Spleen (tissue), 7 donors: ENCODE data around the gene ACTN4.

Experiments
- POLR2A ChIP-seq, 3 donors: fragments of 450-650 bp; IDR thresholded peaks; one replicate each; pipeline ENCODE4 v1.5.1; 2017; ENCODE audit warnings: antibody characterized with exemption in 3 of 3, mild to moderate bottlenecking in 1 of 3
- TF ChIP-seq, protein P1 (sequence below), 11 experiments: fragments of 200-600 bp in 7 of 11; fragments of 450-650 bp in 4 of 11; sonication (generic) in 4 of 11; IDR thresholded peaks in 8 of 11; conservative IDR thresholded peaks in 3 of 11; 1 replicate in 7 of 11; 2 replicates in 4 of 11; pipeline versions ENCODE4 v1.4.0 to v1.8.0; 2016 to 2021; ENCODE audit warnings: antibody characterized with exemption in 11 of 11, inconsistent platforms in 4 of 11, mild to moderate bottlenecking in 1 of 11
- donor health status: DM: no; HTN: no; CAD: no; lungs with moderate emphysema.
- donor health status: DM: no; HTN: no; CAD: no.
- donor health status: DM: no; HTN: no; CAD: no.

DNA sequence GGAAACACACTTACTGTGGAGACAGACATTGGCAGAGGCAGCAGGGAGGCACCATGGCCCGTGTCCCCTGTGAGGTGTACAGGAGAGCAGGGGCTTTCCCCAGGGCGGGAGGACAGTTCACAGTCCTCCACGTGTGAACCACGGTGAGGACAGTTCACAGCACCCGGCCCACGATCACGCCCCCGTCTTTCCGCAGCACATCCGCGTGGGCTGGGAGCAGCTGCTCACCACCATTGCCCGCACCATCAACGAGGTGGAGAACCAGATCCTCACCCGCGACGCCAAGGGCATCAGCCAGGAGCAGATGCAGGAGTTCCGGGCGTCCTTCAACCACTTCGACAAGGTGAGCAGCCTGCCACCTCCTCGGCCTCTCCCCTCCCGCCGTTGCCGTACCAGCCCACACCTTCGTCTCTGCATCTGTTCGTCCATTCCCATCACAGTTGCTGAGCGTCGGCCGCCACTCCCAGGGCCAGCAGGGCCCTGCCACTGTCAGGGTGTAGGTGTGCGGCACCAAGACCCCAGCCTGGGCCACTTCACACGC, 79.4 kb downstream of the ACTN4 start:
- no peak for TF ChIP-seq POLR2A (IDR thresholded peaks at IDR 0.05)
- TF ChIP-seq, protein P1, sequence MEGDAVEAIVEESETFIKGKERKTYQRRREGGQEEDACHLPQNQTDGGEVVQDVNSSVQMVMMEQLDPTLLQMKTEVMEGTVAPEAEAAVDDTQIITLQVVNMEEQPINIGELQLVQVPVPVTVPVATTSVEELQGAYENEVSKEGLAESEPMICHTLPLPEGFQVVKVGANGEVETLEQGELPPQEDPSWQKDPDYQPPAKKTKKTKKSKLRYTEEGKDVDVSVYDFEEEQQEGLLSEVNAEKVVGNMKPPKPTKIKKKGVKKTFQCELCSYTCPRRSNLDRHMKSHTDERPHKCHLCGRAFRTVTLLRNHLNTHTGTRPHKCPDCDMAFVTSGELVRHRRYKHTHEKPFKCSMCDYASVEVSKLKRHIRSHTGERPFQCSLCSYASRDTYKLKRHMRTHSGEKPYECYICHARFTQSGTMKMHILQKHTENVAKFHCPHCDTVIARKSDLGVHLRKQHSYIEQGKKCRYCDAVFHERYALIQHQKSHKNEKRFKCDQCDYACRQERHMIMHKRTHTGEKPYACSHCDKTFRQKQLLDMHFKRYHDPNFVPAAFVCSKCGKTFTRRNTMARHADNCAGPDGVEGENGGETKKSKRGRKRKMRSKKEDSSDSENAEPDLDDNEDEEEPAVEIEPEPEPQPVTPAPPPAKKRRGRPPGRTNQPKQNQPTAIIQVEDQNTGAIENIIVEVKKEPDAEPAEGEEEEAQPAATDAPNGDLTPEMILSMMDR (IDR thresholded peaks at IDR 0.05 in 8 of 11, conservative IDR thresholded peaks at IDR 0.05 in 3 of 11), result no peak
